DOHH2 (cell line): Measurements from ENCODE around the gene BDP1.
"Not testable (repeated sequence)": the region's sequence is repeated elsewhere in the genome, so short reads cannot be mapped to it uniquely, and the experiment has no call there.

ENCODE experiments used
- H3F3A ChIP-seq: fragments of 200-600 bp; sonication (generic), shearing (Covaris generic); 2 replicates; pipeline ENCODE4 v1.6.0; 2016; ENCODE audit warnings: antibody characterized with exemption, mild to moderate bottlenecking; ENCODE audit not compliant: control insufficient read depth, insufficient read depth
- H3K27ac ChIP-seq: fragments of 200-600 bp; sonication (generic); 2 replicates; pipeline ENCODE4 v1.5.1; 2014; ENCODE audit warnings: low read depth, mild to moderate bottlenecking, low read length, moderate library complexity
- H3K27me3 ChIP-seq: fragments of 200-600 bp; sonication (generic); 2 replicates; pipeline ENCODE4 v1.6.1; 2014; ENCODE audit warnings: mild to moderate bottlenecking, low read length, mixed read lengths; ENCODE audit not compliant: control insufficient read depth
- H3K36me3 ChIP-seq: fragments of 200-600 bp; sonication (generic); 2 replicates; pipeline ENCODE4 v1.6.1; 2014; ENCODE audit warnings: mild to moderate bottlenecking, low read length, moderate library complexity, mixed read lengths; ENCODE audit not compliant: control insufficient read depth
- H3K4me1 ChIP-seq: fragments of 200-600 bp; sonication (generic); 2 replicates; pipeline ENCODE4 v1.6.1; 2014; ENCODE audit warnings: mild to moderate bottlenecking, low read length, mixed read lengths; ENCODE audit not compliant: control insufficient read depth
- H3K4me2 ChIP-seq: fragments of 200-600 bp; sonication (generic); 2 replicates; pipeline ENCODE4 v1.6.0; 2014; ENCODE audit warnings: mild to moderate bottlenecking, low read length, moderate library complexity
- H3K4me3 ChIP-seq: fragments of 200-600 bp; sonication (generic); 2 replicates; pipeline ENCODE4 v1.5.1; 2014; ENCODE audit warnings: mild to moderate bottlenecking, low read length, mixed read lengths
- H3K79me2 ChIP-seq: fragments of 200-600 bp; sonication (generic); 2 replicates; pipeline ENCODE4 v1.6.1; 2014; ENCODE audit warnings: mild to moderate bottlenecking, low read length, mixed read lengths; ENCODE audit not compliant: control insufficient read depth
- H3K9me2 ChIP-seq: fragments of 200-600 bp; sonication (generic); replicated peaks from 2 replicates; pipeline ENCODE4 v1.6.1; 2014; ENCODE audit warnings: mild to moderate bottlenecking, low read length, mixed read lengths; ENCODE audit not compliant: control insufficient read depth
- H3K9me3 ChIP-seq: fragments of 200-600 bp; sonication (generic); 2 replicates; pipeline ENCODE4 v1.6.1; 2014; ENCODE audit warnings: antibody characterized with exemption, low read length, mixed read lengths; ENCODE audit not compliant: control insufficient read depth, insufficient read depth
- H4K20me1 ChIP-seq: fragments of 200-600 bp; sonication (generic); 2 replicates; pipeline ENCODE4 v1.6.0; 2014; ENCODE audit warnings: low read depth, mild to moderate bottlenecking, antibody characterized with exemption, low read length, moderate library complexity; ENCODE audit not compliant: control insufficient read depth, insufficient read depth
- EZH2phosphoT487 ChIP-seq: fragments of 200-600 bp; sonication (generic); IDR thresholded peaks from 2 replicates; pipeline ENCODE4 v1.6.1; 2017; ENCODE audit warnings: borderline replicate concordance, mild to moderate bottlenecking, antibody characterized with exemption, low read length, moderate library complexity, mixed read lengths
- TF ChIP-seq, protein P1 (sequence below): fragments of 200-600 bp; sonication (generic); IDR thresholded peaks from one replicate; pipeline ENCODE4 v1.5.1; 2014; ENCODE audit warnings: antibody characterized with exemption, mild to moderate bottlenecking, low read depth, low read length; ENCODE audit not compliant: poor library complexity, severe bottlenecking

Gene BDP1

DNA sequence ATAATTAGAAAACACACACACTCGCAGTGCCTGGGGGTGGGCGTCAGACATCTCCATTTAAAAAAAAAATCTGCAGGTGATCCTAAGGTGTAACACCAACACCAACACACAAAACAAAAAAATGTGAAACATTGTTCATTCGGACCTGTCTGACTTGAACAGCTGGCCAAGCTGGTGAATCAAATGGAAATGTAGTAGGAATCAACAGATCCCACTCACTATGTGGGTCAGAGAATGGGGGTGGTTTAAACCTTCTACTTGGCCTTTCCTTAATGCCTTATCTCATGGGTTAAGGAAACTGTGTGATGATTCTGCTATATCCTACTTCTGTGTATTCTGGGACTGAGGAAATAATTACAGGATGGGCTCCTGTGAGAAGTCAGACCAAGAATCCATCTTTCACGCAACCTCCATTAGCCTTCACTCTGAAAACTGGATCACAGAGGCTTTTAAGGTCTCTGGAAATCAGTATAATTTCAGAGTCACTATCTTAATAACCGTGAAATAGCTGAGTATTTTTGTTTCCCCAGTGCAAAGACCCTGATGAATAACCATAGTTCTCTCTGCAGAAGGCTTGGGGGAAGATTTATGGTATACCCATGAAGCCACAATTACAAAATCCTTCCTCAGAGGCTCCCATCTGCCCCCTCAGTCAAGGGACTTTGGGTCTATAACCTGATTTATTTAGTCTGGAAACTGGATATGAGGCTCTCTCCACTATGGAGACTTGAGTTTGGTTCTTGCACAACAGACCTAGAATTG, 114.5 kb downstream of the BDP1 start:
- 0 out of 2 replicates have a peak, but pooled peaks cover 2% of the 10 kb centered on the region for H4K20me1 ChIP-seq
- no peak overlapping the region for H3K4me2 ChIP-seq
- no peaks in the 10 kb centered on the region for H3K27me3 ChIP-seq
- peaks cover 26% of the 10 kb centered on the region for H3K36me3 ChIP-seq
- no peaks in the 10 kb centered on the region for H3K79me2 ChIP-seq
- TF ChIP-seq, protein P1, sequence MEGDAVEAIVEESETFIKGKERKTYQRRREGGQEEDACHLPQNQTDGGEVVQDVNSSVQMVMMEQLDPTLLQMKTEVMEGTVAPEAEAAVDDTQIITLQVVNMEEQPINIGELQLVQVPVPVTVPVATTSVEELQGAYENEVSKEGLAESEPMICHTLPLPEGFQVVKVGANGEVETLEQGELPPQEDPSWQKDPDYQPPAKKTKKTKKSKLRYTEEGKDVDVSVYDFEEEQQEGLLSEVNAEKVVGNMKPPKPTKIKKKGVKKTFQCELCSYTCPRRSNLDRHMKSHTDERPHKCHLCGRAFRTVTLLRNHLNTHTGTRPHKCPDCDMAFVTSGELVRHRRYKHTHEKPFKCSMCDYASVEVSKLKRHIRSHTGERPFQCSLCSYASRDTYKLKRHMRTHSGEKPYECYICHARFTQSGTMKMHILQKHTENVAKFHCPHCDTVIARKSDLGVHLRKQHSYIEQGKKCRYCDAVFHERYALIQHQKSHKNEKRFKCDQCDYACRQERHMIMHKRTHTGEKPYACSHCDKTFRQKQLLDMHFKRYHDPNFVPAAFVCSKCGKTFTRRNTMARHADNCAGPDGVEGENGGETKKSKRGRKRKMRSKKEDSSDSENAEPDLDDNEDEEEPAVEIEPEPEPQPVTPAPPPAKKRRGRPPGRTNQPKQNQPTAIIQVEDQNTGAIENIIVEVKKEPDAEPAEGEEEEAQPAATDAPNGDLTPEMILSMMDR: no peak
- no peak for TF ChIP-seq EZH2phosphoT487
- no peaks in the 10 kb centered on the region for H3K9me2 ChIP-seq
- no peaks in the 10 kb centered on the region for H3K4me1 ChIP-seq
- no peak overlapping the region for H3K27ac ChIP-seq
- H3K4me3 ChIP-seq: no peak overlapping the region
- no peaks in the 10 kb centered on the region for H3F3A ChIP-seq
- H3K9me3 ChIP-seq: no peaks in the 10 kb centered on the region

DNA sequence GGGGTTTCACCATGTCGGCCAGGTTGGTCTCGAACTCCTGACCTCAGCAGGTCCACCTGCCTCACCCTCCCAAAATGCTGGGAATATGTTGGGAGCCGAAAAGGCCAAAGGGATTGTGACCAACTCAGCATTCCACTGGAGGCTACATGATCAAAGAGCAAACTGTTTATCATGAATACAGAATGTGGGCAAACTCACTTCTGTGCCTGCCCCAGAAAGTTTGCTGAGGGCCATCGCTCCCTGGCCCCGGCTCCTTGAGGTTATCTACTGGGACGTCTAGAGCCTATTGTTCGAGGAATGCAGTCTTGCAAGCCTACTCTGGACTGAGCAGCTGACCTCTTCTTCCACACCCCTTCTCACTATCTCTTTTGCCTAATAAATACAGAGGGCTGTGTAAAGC, 116.4 kb downstream of the BDP1 start:
- not testable (repeated sequence) for H3K79me2 ChIP-seq, H3K4me3 ChIP-seq, H3K9me3 ChIP-seq, H3K4me1 ChIP-seq, H3K4me2 ChIP-seq, H3K27ac ChIP-seq, H3K9me2 ChIP-seq, H3K27me3 ChIP-seq, H3F3A ChIP-seq, H4K20me1 ChIP-seq
- peaks cover 10% of the 10 kb centered on the region; the same call in 1 of the 2 replicates for H3K36me3 ChIP-seq

DNA sequence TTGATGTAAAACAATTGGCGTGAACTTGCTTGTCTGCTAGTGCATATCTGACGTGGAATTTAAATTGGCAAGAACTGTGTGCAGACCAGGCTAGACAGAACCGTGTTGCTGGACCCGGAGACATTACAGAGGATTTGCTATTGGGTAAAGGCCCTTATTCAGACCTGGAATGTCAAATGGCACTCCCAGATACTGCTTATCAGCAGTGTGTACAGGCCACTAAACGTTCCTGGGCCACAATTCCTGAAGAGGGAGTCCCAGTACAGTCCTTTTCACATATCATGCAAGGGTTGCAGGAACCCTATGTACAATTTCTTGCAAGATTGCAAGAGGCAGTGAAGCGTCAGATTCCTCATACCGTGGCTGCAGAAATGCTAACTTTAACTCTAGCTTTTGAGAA, 118.1 kb downstream of the BDP1 start:
- no peaks in the 10 kb centered on the region for H3K79me2 ChIP-seq
- H3K27me3 ChIP-seq: no peaks in the 10 kb centered on the region
- no peaks in the 10 kb centered on the region for H3K36me3 ChIP-seq
- TF ChIP-seq, protein P1: no peak
- TF ChIP-seq EZH2phosphoT487: no peak
- no peaks in the 10 kb centered on the region for H3F3A ChIP-seq
- H3K27ac ChIP-seq: no peak overlapping the region
- no peaks in the 10 kb centered on the region for H3K9me3 ChIP-seq
- H3K4me1 ChIP-seq: peaks cover 8% of the 10 kb centered on the region
- no peak overlapping the region for H3K4me2 ChIP-seq
- no peaks in the 10 kb centered on the region for H3K9me2 ChIP-seq
- H4K20me1 ChIP-seq: 0 out of 2 replicates have a peak, but pooled peaks cover 1% of the 10 kb centered on the region
- no peak overlapping the region for H3K4me3 ChIP-seq

DNA sequence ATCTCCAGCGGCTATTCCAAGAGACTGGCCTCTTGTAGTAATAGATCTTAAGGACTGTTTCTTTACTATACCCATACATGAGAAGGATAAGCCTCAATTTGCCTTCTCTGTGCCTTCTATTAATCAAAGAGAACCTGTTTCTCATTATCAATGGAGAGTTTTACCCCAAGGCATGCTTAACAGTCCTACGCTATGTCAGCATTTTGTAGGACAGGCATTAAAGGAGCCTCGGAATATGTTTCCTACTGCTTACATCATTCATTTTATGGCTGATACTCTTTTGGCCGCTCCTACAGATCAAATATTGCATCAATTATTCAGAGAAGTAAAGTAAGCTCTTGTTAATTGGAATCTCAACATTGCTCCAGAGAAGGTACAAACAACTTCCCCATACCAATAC, 120.1 kb downstream of the BDP1 start:
- H3K4me3 ChIP-seq, H3K36me3 ChIP-seq: not testable (repeated sequence)

More for the DNA sequence above, 120.1 kb downstream of the BDP1 start:
- H4K20me1 ChIP-seq, H3K4me2 ChIP-seq, H3F3A ChIP-seq, H3K27ac ChIP-seq, H3K79me2 ChIP-seq, H3K4me1 ChIP-seq, H3K9me2 ChIP-seq, H3K27me3 ChIP-seq, H3K9me3 ChIP-seq: not testable (repeated sequence)
